Esophagus squamous epithelium (tissue), 5 donors: ENCODE data around the gene RBFOX1. TPM values are rescaled to one million over a fixed set of nuclear protein-coding genes. Genes with fewer than 3 reads are reported as not detected.

Source experiments
- DNase-seq: peaks from one replicate; lab custom pipeline; 2025; lab: John Stamatoyannopoulos, UW
- H3K27ac ChIP-seq, 4 donors: fragments of 200-600 bp; sonication (generic); one replicate each; pipeline ENCODE4 v1.5.1; 2016 to 2019; ENCODE audit warnings: mild to moderate bottlenecking in 1 of 4
- H3K27me3 ChIP-seq, 4 donors: fragments of 200-600 bp; sonication (generic); 1 replicate in 3 of 4; 2 replicates in 1 of 4; pipeline versions ENCODE4 v1.5.1 to v1.6.0; 2017 to 2021; ENCODE audit warnings: antibody characterized with exemption in 1 of 4
- H3K36me3 ChIP-seq, 3 donors: fragments of 200-600 bp; sonication (generic); one replicate each; pipeline ENCODE4 v1.5.1; 2016 to 2019
- H3K4me1 ChIP-seq, 3 donors: fragments of 200-600 bp; sonication (generic); one replicate each; pipeline ENCODE4 v1.5.1; 2017 to 2019
- H3K4me3 ChIP-seq, 4 donors: fragments of 200-600 bp; sonication (generic); 1 replicate in 3 of 4; 2 replicates in 1 of 4; pipeline ENCODE4 v1.5.1; 2016 to 2019; ENCODE audit warnings: mild to moderate bottlenecking in 2 of 4, moderate library complexity in 1 of 4
- H3K9me3 ChIP-seq, 3 donors: fragments of 200-600 bp; sonication (generic); one replicate each; pipeline ENCODE4 v1.5.1; 2016 to 2019
- POLR2A ChIP-seq, 4 donors: fragments of 450-650 bp; IDR thresholded peaks; one replicate each; pipeline ENCODE4 v1.6.1; 2017; ENCODE audit warnings: antibody characterized with exemption in 4 of 4, mild to moderate bottlenecking in 4 of 4, moderate library complexity in 3 of 4
- WGBS, 2 donors: methylation state at CpG; one replicate each; pipeline ENCODE4 v1.1.5; 2018; 5-methylcytosine and 5-hydroxymethylcytosine counted together
- intact Hi-C: fragments of 100-400 bp; cut with DNase I; formaldehyde crosslinking; loops from one replicate; pipeline ENCODE4 v1.15.0; 2022
- total RNA-seq, 4 donors: library from RNA; depleted of rRNA; stranded (reverse); fragments of >200 nt; gene quantifications; one replicate each; pipeline ENCODE4 v1.1.0, GENCODE V29; 2016
- TF ChIP-seq, protein P1 (sequence below), 6 experiments: fragments of 450-650 bp in 4 of 6; fragments of 200-600 bp in 2 of 6; sonication (generic) in 2 of 6; IDR thresholded peaks; one replicate each; pipeline ENCODE4 v1.5.1; 2016 to 2019; ENCODE audit warnings: antibody characterized with exemption in 6 of 6, mild to moderate bottlenecking in 4 of 6, moderate library complexity in 4 of 6
- donor health status: DM: yes; HTN: yes; CAD: no.

The RBFOX1 gene
- total RNA-seq = not detected

DNA sequence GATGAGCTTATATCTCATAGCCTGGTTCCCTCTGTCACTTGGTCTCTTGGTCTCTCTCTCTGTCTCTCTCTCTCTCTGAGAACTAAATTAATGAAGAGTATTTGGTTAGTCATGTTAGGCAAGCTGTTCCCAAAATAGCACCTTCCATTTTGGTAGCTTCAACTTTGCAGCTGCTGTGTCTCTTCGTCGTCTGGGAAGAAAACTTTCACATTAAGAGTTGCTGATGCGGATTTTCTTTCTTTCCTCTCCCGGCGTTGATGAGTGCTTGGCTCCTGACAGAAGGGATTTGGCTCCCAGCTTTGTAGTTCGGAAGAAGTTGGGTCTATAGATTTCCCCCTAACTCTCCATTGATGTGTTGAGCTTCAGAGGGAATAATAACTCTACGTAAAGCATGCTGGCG, at the start of gene RBFOX1:
TSS of gene RBFOX1 (plus strand) at position 235 of the 400 bp plus-strand sequence.
- TF ChIP-seq, protein P1, sequence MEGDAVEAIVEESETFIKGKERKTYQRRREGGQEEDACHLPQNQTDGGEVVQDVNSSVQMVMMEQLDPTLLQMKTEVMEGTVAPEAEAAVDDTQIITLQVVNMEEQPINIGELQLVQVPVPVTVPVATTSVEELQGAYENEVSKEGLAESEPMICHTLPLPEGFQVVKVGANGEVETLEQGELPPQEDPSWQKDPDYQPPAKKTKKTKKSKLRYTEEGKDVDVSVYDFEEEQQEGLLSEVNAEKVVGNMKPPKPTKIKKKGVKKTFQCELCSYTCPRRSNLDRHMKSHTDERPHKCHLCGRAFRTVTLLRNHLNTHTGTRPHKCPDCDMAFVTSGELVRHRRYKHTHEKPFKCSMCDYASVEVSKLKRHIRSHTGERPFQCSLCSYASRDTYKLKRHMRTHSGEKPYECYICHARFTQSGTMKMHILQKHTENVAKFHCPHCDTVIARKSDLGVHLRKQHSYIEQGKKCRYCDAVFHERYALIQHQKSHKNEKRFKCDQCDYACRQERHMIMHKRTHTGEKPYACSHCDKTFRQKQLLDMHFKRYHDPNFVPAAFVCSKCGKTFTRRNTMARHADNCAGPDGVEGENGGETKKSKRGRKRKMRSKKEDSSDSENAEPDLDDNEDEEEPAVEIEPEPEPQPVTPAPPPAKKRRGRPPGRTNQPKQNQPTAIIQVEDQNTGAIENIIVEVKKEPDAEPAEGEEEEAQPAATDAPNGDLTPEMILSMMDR (IDR thresholded peaks at IDR 0.05) = no peak
- TF ChIP-seq POLR2A (IDR thresholded peaks at IDR 0.05) = no peak

DNA sequence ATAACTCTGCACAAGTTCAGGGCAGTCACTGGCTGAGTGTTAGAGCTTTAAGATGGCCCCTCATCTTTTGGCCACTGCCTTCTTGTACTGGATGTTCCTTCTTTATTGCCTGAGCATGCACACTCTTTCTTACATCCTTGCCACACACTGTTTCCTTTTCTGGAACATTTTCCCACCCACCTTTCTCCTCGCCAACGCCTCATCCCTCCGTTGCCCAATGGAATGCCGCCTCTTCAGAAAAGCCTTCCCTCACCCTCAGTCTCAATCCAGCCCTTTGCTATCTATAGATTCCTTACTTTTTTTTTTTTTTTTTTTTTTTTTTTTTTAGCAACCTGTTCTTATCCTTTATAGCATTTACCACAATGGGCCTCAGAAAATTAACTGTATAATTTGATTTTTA, 47.9 kb upstream of the RBFOX1 start:
- H3K27ac ChIP-seq = no peak overlapping the region
- no peaks in the 10 kb centered on the region for H3K4me1 ChIP-seq
- intact Hi-C loops = no loop called here
- WGBS, 2 donors = 87 to 95% methylated on average over 4 of the region's 4 CpGs
- H3K9me3 ChIP-seq = no peaks in the 10 kb centered on the region
- DNase-seq = no peak
- TF ChIP-seq POLR2A (IDR thresholded peaks at IDR 0.05) = no peak
- TF ChIP-seq, protein P1 (IDR thresholded peaks at IDR 0.05) = no peak
- no peaks in the 10 kb centered on the region for H3K36me3 ChIP-seq
- H3K4me3 ChIP-seq = no peak overlapping the region
- H3K27me3 ChIP-seq = no peaks in the 10 kb centered on the region

More for the DNA sequence above, at the start of gene RBFOX1:
- Histone ChIP-seq H3K4me1 (no peaks in the 10 kb centered on the region), H3K36me3 (no peaks in the 10 kb centered on the region), H3K9me3 (no peaks in the 10 kb centered on the region), H3K4me3 (no peak within 1 kb of the TSS), H3K27me3 (no peaks in the 10 kb centered on the region), H3K27ac (no peak within 1 kb of the TSS)
- no peak for DNase-seq
- WGBS, 2 donors = 79 to 86% methylated on average over 8 of the region's 8 CpGs
- intact Hi-C loops = no loop called here

DNA sequence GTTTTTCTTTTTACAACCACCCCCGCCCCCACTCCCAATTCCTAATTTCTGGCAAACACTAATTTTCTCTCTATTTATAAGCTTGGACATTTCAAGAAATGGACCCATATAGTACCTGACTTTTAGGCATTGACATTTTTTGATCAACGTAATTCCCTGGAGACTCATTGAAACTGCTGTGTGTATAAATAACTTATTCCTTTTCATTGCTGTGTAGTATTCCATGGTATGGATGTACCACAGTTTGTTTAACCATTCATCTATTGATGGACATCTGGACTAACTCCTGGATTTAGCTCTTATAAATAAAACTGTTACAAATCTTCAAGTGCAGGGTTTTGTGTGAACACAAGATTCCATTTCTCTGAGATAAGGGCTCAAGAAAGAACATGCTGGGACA, 47.1 kb upstream of the RBFOX1 start:
- Histone ChIP-seq H3K27ac (no peak overlapping the region), H3K36me3 (no peaks in the 10 kb centered on the region), H3K9me3 (no peaks in the 10 kb centered on the region), H3K4me3 (no peak overlapping the region), H3K27me3 (no peaks in the 10 kb centered on the region), H3K4me1 (no peaks in the 10 kb centered on the region)
- 68 to 92% methylated on average over 2 of the region's 2 CpGs for WGBS, 2 donors
- no peak for DNase-seq
- TF ChIP-seq POLR2A (IDR thresholded peaks at IDR 0.05) = no peak
- TF ChIP-seq, protein P1 (IDR thresholded peaks at IDR 0.05) = no peak
- intact Hi-C loops = no loop called here

DNA sequence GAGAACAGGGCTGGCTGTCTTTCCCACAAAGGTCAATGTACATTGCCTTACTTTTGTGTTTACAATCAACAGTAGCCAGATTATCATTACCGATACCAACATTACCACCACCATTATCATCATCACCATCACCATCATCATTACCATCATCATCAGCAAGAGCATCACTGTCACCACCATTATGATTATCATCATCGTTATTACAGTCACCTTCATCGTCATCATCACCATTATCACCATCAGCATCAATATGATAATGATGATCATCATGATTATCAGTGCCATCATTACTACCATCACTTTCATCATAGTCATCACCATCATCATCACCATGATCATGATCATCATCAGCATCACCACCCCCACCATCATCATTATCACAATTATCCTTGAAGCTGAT, 43.3 kb upstream of the RBFOX1 start:
- Histone ChIP-seq H3K4me1 (no peaks in the 10 kb centered on the region), H3K9me3 (no peaks in the 10 kb centered on the region), H3K27me3 (no peaks in the 10 kb centered on the region), H3K4me3 (no peak overlapping the region), H3K27ac (no peak overlapping the region), H3K36me3 (no peaks in the 10 kb centered on the region)
- no peak for DNase-seq
- WGBS, 2 donors = 91 to 92% methylated on average over 3 of the region's 3 CpGs
- TF ChIP-seq POLR2A (IDR thresholded peaks at IDR 0.05) = no peak
- TF ChIP-seq, protein P1 (IDR thresholded peaks at IDR 0.05) = no peak
- intact Hi-C loops = no loop called here

DNA sequence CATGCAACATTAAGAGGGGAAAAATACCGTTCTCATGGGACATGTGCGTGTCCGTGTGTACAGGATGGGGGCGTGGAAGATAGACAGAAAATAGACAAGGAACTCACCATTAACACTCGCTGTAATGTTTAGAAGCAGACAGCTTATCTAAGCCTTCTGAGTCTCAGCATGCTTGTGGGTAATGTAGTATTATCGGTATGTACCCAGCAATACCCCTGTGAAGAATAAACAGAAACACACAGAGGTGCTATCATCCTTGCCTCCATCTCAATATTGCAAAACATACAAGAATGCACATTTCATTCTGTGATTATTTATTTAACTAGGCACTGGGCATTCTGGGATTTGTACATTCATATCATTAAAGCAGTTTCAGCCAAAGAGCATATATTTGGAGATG, 42.0 kb upstream of the RBFOX1 start:
- TF ChIP-seq, protein P1 (IDR thresholded peaks at IDR 0.05) = no peak
- TF ChIP-seq POLR2A (IDR thresholded peaks at IDR 0.05) = no peak
- 79 to 84% methylated on average over 6 of the region's 6 CpGs for WGBS, 2 donors
- H3K27me3 ChIP-seq = no peaks in the 10 kb centered on the region
- H3K9me3 ChIP-seq = no peaks in the 10 kb centered on the region
- H3K36me3 ChIP-seq = no peaks in the 10 kb centered on the region
- DNase-seq = no peak
- H3K4me1 ChIP-seq = no peaks in the 10 kb centered on the region
- H3K27ac ChIP-seq = no peak overlapping the region
- H3K4me3 ChIP-seq = no peak overlapping the region
- intact Hi-C loops = no loop called here
